Urothelium cell line (cell line): ENCODE data around the gene CAMTA1.

Source experiments
- DNase-seq: peaks from one replicate; pipeline ENCODE4 v3.0.0; 2011; ENCODE audit warnings: low spot score, mixed read lengths
- FAIRE-seq: peaks from 2 replicates; lab custom pipeline; 2011; peaks lifted over from hg19 to GRCh38; lab: Jason Lieb, UNC

Gene CAMTA1

DNA sequence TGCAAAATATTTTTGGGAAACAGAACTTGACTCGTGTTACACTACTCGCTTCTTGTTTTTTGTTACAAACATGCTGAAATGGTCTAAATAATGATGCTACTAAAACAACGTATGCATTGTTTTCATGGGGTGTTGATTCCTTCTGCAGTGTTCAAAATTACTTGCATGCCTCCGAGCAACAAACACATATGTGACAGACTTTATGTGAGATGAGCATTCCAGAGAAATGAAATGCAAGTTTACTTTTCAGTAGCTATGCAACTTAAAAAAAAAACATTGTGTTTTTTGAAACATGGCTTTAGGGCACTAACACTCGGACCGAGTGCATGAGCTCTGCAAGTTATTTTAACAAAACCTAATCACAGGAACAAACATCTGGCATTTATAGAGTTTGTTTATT lies 84.8 kb downstream of the CAMTA1 start:
- no peak for FAIRE-seq

DNA sequence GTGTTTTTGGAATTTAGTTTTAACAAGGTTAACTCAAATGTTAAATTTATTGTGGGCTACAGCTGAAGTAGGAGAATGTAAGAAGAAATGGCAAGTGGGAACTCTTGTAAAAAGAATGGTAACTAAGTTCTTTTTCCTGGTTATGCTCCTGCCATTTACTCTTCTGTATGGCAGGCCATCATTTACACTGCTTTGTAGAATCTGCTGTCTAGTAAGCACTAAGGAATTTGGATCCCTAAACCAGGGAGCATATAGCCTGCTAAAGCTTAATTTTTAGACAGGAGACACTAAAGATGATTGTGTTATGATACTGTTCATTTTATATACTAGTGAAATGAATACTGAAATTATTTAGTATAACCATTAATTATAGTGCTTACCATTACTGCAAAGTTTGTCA lies 85.3 kb downstream of the CAMTA1 start:
- FAIRE-seq (no peak), DNase-seq (no peak)

More for the DNA sequence above, 84.8 kb downstream of the CAMTA1 start:
- no peak for DNase-seq

GRCh38 chr1:6871300-6871972 lies 86.2 kb downstream of the CAMTA1 start:
- no peak for DNase-seq
- no peak for FAIRE-seq

DNA sequence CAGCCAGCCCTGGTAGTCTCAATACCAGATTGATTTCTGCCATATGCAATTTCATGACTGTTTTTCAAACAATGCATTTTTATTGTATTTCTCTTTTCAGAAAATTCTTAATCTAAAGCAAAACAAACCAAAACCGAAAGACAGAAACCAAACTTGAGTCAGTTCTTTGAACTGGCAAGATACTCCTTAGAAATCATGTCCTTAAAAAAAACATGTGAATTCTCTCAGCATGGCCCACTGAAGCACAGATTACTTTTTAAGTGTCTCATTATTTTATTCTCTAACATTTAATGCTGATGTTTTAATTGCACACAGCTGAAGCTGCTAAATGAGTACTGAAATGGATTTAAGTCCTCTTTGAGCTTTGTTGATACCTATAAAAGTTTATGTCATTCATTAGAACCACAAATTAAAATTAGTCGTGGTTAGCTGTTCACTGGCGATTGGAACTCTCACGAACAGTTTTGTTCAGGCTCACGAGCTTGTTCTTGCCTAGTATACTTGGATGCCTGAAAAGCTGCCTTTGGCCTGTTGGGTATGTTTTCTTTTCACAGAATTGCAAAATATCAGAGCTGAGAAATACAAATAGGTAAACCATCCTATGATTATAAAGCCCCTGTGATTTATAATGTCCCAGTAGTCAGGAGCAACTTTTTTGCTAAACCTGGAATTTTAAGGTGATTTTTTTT lies 87.5 kb downstream of the CAMTA1 start:
- DNase-seq (no peak), FAIRE-seq (no peak)

GRCh38 chr1:6873298-6874015 lies 88.2 kb downstream of the CAMTA1 start:
- no peak for FAIRE-seq

DNA sequence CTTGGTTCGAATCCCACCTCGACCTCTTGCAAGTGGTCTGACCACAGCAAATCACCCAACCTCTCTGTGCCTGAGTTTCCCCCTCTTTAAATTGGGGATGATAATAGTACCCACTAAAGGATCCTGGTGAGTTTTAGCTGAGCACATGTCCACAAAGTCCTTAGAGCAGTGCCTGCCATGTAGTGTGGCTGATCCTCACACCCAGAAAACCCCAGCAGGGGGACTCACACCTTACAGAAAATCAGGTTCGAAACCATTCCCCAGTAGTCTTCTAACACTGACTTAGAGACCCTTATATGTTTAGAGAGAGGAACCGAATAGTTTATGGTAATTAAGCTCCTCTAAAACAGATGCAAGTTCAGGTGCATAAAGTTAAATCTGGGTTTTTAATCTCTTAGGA lies 89.0 kb downstream of the CAMTA1 start:
- no peak for FAIRE-seq
- no peak for DNase-seq

More at GRCh38 chr1:6873298-6874015, 88.2 kb downstream of the CAMTA1 start:
- no peak for DNase-seq

DNA sequence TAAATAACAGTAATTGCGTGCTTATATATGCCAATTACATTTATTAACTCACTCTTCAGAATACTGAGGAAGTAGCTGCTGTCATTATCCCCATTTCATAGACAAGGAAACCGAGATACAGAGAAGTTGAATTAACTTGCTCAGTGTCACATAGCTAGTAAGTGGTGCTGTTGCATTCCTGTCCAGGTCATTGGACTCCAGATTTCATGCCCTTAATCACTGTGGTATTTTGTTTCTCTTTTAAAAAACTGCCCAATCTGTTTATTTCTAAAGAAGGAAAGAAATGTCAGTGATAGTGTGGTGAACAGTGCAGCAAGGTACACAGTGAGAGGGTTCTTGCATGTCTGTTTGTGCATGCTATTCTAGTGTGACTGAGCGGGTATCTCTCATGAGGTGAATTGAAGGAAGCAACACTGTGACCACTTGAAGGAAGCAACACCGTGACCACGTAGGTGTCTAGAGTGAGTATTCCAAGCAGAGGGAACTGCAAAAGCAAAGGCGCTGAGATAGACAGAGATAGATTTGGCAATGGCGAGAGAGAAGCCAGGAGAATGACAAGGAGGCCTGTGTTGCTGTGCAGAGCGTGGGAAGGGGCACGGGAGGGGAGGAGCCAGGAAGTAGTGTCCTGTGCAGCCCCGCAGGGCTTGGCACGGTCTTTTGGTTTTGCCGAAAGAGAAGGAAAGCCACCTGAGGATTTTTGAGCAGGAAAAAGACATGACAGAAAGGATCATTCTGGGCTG lies 95.9 kb downstream of the CAMTA1 start:
- FAIRE-seq (no peak), DNase-seq (no peak)

GRCh38 chr1:6882414-6882813 lies 97.2 kb downstream of the CAMTA1 start:
- DNase-seq = no peak
- FAIRE-seq = no peak

DNA sequence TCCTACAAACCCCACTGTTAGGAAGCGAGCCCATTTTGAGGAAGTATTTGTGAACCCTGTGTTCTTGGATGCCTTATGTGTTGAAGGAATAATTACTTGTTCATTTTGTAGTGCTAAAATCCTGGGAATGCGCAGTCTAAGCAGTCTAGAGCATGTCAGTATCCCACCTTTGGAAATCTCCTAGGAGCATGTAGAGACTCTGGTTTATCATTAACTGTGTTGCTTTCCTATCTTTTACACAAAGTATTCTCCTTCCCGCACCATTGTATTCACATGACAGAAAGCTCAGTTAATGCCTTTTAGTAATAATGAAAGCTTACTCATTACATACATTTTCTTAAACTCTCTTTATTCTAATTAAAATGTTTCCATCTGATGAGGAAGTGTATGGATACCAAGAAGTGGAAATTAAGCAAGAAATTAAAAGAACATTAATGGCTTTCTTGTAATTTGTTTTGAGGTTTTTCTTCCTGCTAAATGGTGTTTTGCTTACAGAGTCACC lies 99.4 kb downstream of the CAMTA1 start:
- DNase-seq (no peak), FAIRE-seq (no peak)

GRCh38 chr1:6885426-6885825 lies 100.2 kb downstream of the CAMTA1 start:
- FAIRE-seq = no peak
- no peak for DNase-seq

GRCh38 chr1:6886523-6886922 lies 101.3 kb downstream of the CAMTA1 start:
- no peak for DNase-seq
- FAIRE-seq = no peak

GRCh38 chr1:6888268-6888667 lies 103.0 kb downstream of the CAMTA1 start:
- no peak for FAIRE-seq
- DNase-seq = no peak

- DNase-seq (no peak), FAIRE-seq (no peak)
Observed at GRCh38 chr1:6888870-6889269, 103.6 kb downstream of the CAMTA1 start.

DNA sequence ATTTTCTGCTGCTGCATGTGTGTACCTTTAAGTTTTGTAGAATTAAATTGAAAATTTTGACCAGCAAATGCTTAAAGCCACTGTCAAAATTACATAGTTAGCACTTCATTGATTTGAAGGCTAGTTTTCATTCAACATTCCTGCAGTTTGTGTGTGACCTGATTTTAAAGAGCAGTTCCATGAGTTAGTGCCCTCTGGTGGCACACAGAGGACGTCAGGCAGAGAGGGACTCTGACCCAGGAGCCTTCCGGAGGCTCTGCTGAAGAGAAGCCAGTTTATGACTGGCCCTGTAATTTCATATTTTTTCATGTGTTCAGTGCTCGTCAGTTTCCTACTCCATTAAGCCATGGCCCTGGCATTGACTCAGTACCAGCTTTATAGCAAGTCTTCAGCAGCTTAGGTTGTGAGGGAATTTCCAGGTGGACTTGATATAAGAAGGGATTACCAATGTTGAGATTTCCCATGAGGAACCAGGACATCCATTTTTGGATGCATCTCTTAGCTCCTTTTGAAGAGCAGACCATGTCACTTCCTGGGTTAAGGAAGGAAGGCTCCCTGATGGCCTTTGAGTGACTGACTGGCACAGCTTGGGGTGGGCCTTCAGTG lies 104.7 kb downstream of the CAMTA1 start:
- peak; percentile 41 for DNase-seq

DNA sequence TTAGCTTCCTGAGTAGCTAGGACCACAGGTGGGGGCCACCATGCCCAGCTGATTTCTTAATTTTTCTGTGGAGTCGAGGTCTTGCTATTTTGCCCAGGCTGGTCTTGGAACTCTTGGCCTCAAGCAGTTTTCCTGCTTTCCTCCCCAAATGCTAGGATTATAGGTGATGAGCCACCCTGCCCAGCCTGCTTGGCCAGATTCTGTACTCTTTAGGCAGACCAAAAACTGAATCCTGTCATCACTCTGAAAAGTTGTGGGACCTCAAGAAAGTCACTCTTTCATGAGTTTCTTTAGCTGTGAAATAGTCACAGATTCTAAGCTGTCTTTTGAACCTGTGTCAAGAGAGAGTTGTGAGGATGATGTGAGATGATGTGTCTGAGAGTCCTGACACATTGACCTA lies 105.4 kb downstream of the CAMTA1 start:
- no peak for DNase-seq
- FAIRE-seq = no peak

More for the DNA sequence above, 104.7 kb downstream of the CAMTA1 start:
- no peak for FAIRE-seq

- no peak for FAIRE-seq
- DNase-seq = no peak
Observed at GRCh38 chr1:6891781-6892579, 106.7 kb downstream of the CAMTA1 start.

DNA sequence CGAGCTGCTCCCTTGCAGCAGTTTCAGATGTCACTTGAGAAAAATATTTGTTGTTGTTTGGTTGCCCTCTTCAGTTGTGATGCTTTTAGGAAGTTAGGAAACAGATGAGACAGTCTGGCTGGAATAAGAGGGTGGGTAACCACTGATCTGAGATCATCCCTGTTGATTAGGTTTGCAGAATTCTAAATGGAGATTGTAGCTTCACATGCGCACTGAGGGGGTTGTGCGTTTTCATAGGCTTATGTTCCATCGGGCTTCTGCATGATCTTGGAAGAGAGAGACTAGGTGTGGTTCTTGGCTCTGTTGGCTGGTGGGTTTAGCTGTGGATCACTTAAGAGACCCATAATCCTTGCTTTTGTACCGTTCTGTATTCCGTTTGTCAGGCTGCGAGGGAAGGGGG lies 108.1 kb downstream of the CAMTA1 start:
- FAIRE-seq (no peak), DNase-seq (no peak)

GRCh38 chr1:6897138-6897537 lies 111.9 kb downstream of the CAMTA1 start:
- FAIRE-seq (no peak), DNase-seq (no peak)

- DNase-seq (no peak), FAIRE-seq (no peak)
Observed at GRCh38 chr1:6898974-6899539, 113.8 kb downstream of the CAMTA1 start.
